GM06990 (cell line): ENCODE results near the gene AHCYL1.

Source experiments
- DNase-seq: peaks from one replicate; pipeline ENCODE4 v3.0.0-alpha.2; 2011; ENCODE audit not compliant: insufficient read length; ENCODE audit errors: extremely low read depth
- H3K27me3 ChIP-seq: replicated peaks from 2 replicates; pipeline ENCODE4 v1.6.0; 2011; ENCODE audit warnings: low read length; ENCODE audit not compliant: control insufficient read depth, insufficient read depth
- H3K36me3 ChIP-seq: 2 replicates; pipeline ENCODE4 v1.5.1; 2011; ENCODE audit warnings: low read length; ENCODE audit not compliant: control insufficient read depth, insufficient read depth
- H3K4me3 ChIP-seq: replicated peaks from 2 replicates; pipeline ENCODE4 v1.5.1; 2011; ENCODE audit warnings: low read depth, mild to moderate bottlenecking, control low read depth, low read length
- CTCF ChIP-seq: IDR thresholded peaks from 2 replicates; pipeline ENCODE4 v1.5.1; 2011; ENCODE audit warnings: low read length, control low read depth, mild to moderate bottlenecking, inconsistent platforms; ENCODE audit not compliant: insufficient read depth, poor library complexity, severe bottlenecking

Gene AHCYL1

GRCh38 chr1:109994654-109995053, 10.1 kb downstream of the AHCYL1 start:
- peaks cover 1% of the 10 kb centered on the region; the same call in 1 of the 2 replicates for H3K36me3 ChIP-seq
- DNase-seq, result no peak
- H3K27me3 ChIP-seq, result no peaks in the 10 kb centered on the region
- no peak overlapping the region for H3K4me3 ChIP-seq
- no peak for TF ChIP-seq CTCF

- Histone ChIP-seq H3K36me3 (peaks cover 1% of the 10 kb centered on the region; the same call in 1 of the 2 replicates), H3K4me3 (no peak overlapping the region), H3K27me3 (no peaks in the 10 kb centered on the region)
- no peak for TF ChIP-seq CTCF
- DNase-seq, result no peak
Measured at GRCh38 chr1:109995536-109995935, 11.0 kb downstream of the AHCYL1 start.

GRCh38 chr1:109996476-109996875, 11.9 kb downstream of the AHCYL1 start:
- Histone ChIP-seq H3K27me3 (no peaks in the 10 kb centered on the region), H3K4me3 (no peak overlapping the region), H3K36me3 (peaks cover 1% of the 10 kb centered on the region; the same call in 1 of the 2 replicates)
- no peak for DNase-seq
- no peak for TF ChIP-seq CTCF

GRCh38 chr1:109997204-109997866, 12.8 kb downstream of the AHCYL1 start:
- no peak for DNase-seq
- no peak overlapping the region for H3K4me3 ChIP-seq
- no peak for TF ChIP-seq CTCF
- H3K27me3 ChIP-seq, result no peaks in the 10 kb centered on the region
- peaks cover 1% of the 10 kb centered on the region; the same call in 1 of the 2 replicates for H3K36me3 ChIP-seq

- DNase-seq, result no peak
- no peaks in the 10 kb centered on the region for H3K27me3 ChIP-seq
- H3K36me3 ChIP-seq, result peaks cover 1% of the 10 kb centered on the region; the same call in 1 of the 2 replicates
- TF ChIP-seq CTCF, result no peak
- no peak overlapping the region for H3K4me3 ChIP-seq
Measured at GRCh38 chr1:109997867-109998229, 13.3 kb downstream of the AHCYL1 start.

GRCh38 chr1:110002695-110003094, 18.1 kb downstream of the AHCYL1 start:
- no peak for DNase-seq
- Histone ChIP-seq H3K27me3 (no peaks in the 10 kb centered on the region), H3K36me3 (no peaks in the 10 kb centered on the region), H3K4me3 (no peak overlapping the region)
- no peak for TF ChIP-seq CTCF
